K562 (cell line): ENCODE data around the gene PRMT2. TPM values are rescaled to one million over a fixed set of nuclear protein-coding genes. Genes with fewer than 3 reads are reported as not detected.

ENCODE experiments used
- ATAC-seq: fragments of 200-7000 bp; cut with Tn5 transposase; 3 replicates; pipeline ENCODE4 v1.9.1; 2020; ENCODE audit warnings: moderate library complexity
- BruUV-seq: library from RNA; stranded (reverse); fragments of 400-500 nt; replicated peaks from 2 replicates; lab custom pipeline; 2021; lab: Mats Ljungman, UMichigan
- CTCF ChIA-PET: fragments of 300-600 bp; formaldehyde crosslinking; extraction: SDS; loops from one replicate; lab custom pipeline; 2021; ENCODE audit warnings: low intra/inter-chr PET ratio; lab: Yijun Ruan, JAX
- POLR2A ChIA-PET: fragments of 300-600, 350-650 bp; sonication (Branson Sonifier 250); formaldehyde crosslinking; extraction: SDS; loops from one replicate; lab custom pipeline; 2021; ENCODE audit warnings: antibody characterized with exemption, inconsistent platforms; lab: Yijun Ruan, JAX
- DNase-seq, 4 experiments: peaks; one replicate each; pipeline versions ENCODE4 v3.0.0 to v3.0.0-alpha.2; 2011 to 2018; ENCODE audit warnings: low spot score in 3 of 4, mixed read lengths in 3 of 4; ENCODE audit errors: extremely low read depth in 1 of 4
- FAIRE-seq: peaks from 2 replicates; lab custom pipeline; 2011; peaks lifted over from hg19 to GRCh38; lab: Jason Lieb, UNC
- H2AFZ ChIP-seq: 2 replicates; pipeline ENCODE4 v1.6.0; 2011; ENCODE audit warnings: low read depth, low read length, control low read depth, inconsistent platforms
- H3K27ac ChIP-seq: fragments of 200-600 bp; 3 replicates; pipeline ENCODE4 v1.8.0; 2011; ENCODE audit warnings: low read depth, mild to moderate bottlenecking, control low read depth, inconsistent platforms, low read length, moderate library complexity, mixed read lengths; ENCODE audit errors: extremely low read depth
- H3K27me3 ChIP-seq, 2 experiments: fragments of 300-600 bp in 1 of 2; 2 replicates in 1 of 2; 3 replicates in 1 of 2; pipeline versions ENCODE4 v1.6.0 to v1.8.0; 2011; ENCODE audit warnings: inconsistent platforms in 2 of 2, low read length in 2 of 2, mild to moderate bottlenecking in 1 of 2, mixed read lengths in 1 of 2, moderate library complexity in 1 of 2; ENCODE audit not compliant: control insufficient read depth in 2 of 2, insufficient read depth in 2 of 2
- H3K36me3 ChIP-seq: fragments of 300-600 bp; 3 replicates; pipeline ENCODE4 v1.8.0; 2011; ENCODE audit warnings: mild to moderate bottlenecking, low read length, inconsistent platforms; ENCODE audit not compliant: control insufficient read depth, insufficient read depth
- H3K4me1 ChIP-seq, 2 experiments: fragments of 200-600 bp in 1 of 2; replicated peaks in 1 of 2; 2 replicates in 1 of 2; 3 replicates in 1 of 2; pipeline versions ENCODE4 v1.5.1 to v1.8.0; 2011; ENCODE audit warnings: inconsistent platforms in 2 of 2, low read length in 2 of 2, mild to moderate bottlenecking in 1 of 2, mixed read lengths in 1 of 2, moderate library complexity in 1 of 2; ENCODE audit not compliant: control insufficient read depth in 2 of 2, insufficient read depth in 2 of 2
- H3K4me2 ChIP-seq: 2 replicates; pipeline ENCODE4 v1.6.1; 2011; ENCODE audit warnings: low read length, control low read depth, inconsistent platforms, mixed read lengths; ENCODE audit not compliant: insufficient read depth
- H3K4me3 ChIP-seq: fragments of 200-600 bp; sonication (generic), shearing (Covaris generic); 2 replicates; pipeline ENCODE4 v1.5.1; 2016; ENCODE audit warnings: control low read depth, inconsistent platforms
- H3K79me2 ChIP-seq: fragments of 200-600 bp; 3 replicates; pipeline ENCODE4 v1.8.0; 2011; ENCODE audit warnings: low read length, inconsistent platforms; ENCODE audit not compliant: control insufficient read depth, insufficient read depth
- H3K9ac ChIP-seq, 2 experiments: 2 replicates each; pipeline versions ENCODE4 v1.6.0 to v1.6.1; 2011; ENCODE audit warnings: low read depth in 2 of 2, low read length in 2 of 2, control low read depth in 1 of 2, inconsistent platforms in 1 of 2, mild to moderate bottlenecking in 1 of 2, mixed read lengths in 1 of 2; ENCODE audit not compliant: insufficient read depth in 1 of 2
- H3K9me1 ChIP-seq: one replicate; pipeline ENCODE4 v1.6.0; 2011; ENCODE audit warnings: inconsistent platforms, mild to moderate bottlenecking, low read length, moderate library complexity; ENCODE audit not compliant: control insufficient read depth, insufficient read depth
- H3K9me3 ChIP-seq: replicated peaks from 2 replicates; pipeline ENCODE4 v1.5.1; 2011; ENCODE audit warnings: low read depth, low read length, inconsistent platforms; ENCODE audit not compliant: control insufficient read depth, insufficient read depth
- H4K20me1 ChIP-seq: replicated peaks from 2 replicates; pipeline ENCODE4 v1.6.1; 2011; ENCODE audit warnings: low read length, inconsistent platforms, mixed read lengths; ENCODE audit not compliant: control insufficient read depth, insufficient read depth
- FOXJ2 ChIP-seq: fragments of 200-800 bp; sonication (Bioruptor generic); IDR thresholded peaks from 2 replicates; pipeline ENCODE4 v1.6.1; 2016; ENCODE audit warnings: missing genetic modification characterization, missing compliant biosample characterization
- NRF1 ChIP-seq, 2 experiments: fragments of 450-650 bp; IDR thresholded peaks in 1 of 2; conservative IDR thresholded peaks in 1 of 2; 2 replicates each; pipeline ENCODE4 v1.6.1; 2014; ENCODE audit warnings: mild to moderate bottlenecking in 2 of 2
- RFX1 ChIP-seq: fragments of 450-650 bp; IDR thresholded peaks from 2 replicates; pipeline ENCODE4 v1.6.1; 2016; ENCODE audit warnings: mild to moderate bottlenecking, moderate library complexity
- WGBS: fragments of 100-300 bp; shearing (Covaris generic); methylation state at CpG from one replicate; pipeline ENCODE4 v1.1.6; 2016; ENCODE audit warnings: low coverage, mixed read lengths; ENCODE audit not compliant: insufficient coverage; ENCODE audit errors: missing lambda C conversion rate; 5-methylcytosine and 5-hydroxymethylcytosine counted together
- in situ Hi-C: fragments of 300-500 bp; cut with MboI; formaldehyde crosslinking; loops from 4 replicates; pipeline ENCODE4 v1.15.0; 2018; ENCODE audit warnings: inconsistent platforms, mixed read lengths
- intact Hi-C: fragments of 100-400 bp; cut with micrococcal nuclease; formaldehyde crosslinking; loops from 2 replicates; pipeline ENCODE4 v1.14.2; 2022
- polyA plus RNA-seq, 8 experiments: library from polyadenylated mRNA; depleted of rRNA in 4 of 8; stranded (reverse) in 5 of 8; unstranded in 3 of 8; fragments of >200 nt; fragmentation: Nextera tagmentation in 2 of 8; fragmentation: Illumina TruSeq in 1 of 8; extraction: Ambion mirVana in 2 of 8; extraction: Trizol in 1 of 8; gene quantifications; 2 replicates each; pipeline versions ENCODE4 v1.2.1 to v1.2.3, GENCODE V29; 2011 to 2014; ENCODE audit warnings: inconsistent platforms in 1 of 8, missing spikeins in 1 of 8
- total RNA-seq, 7 experiments: library from RNA; depleted of rRNA in 6 of 7; stranded (reverse); fragments of >200 nt in 6 of 7; fragmentation: Illumina TruSeq in 2 of 7; extraction: Trizol in 2 of 7; gene quantifications; 2 replicates each; pipeline versions ENCODE4 v1.2.1 to v1.2.3, GENCODE V29; 2011 to 2021; ENCODE audit warnings: low replicate concordance in 1 of 7
- TF ChIP-seq, protein P1 (sequence below): fragments of 450-650 bp; IDR thresholded peaks from 2 replicates; pipeline ENCODE4 v1.6.1; 2016; ENCODE audit warnings: missing biosample characterization, missing genetic modification characterization
- TF ChIP-seq, protein P2 (sequence below): fragments of 450-650 bp; IDR thresholded peaks from 2 replicates; pipeline ENCODE4 v1.6.1; 2016; ENCODE audit warnings: mild to moderate bottlenecking, moderate library complexity

The PRMT2 gene
- total and polyA plus RNA-seq, 9 of the 15 experiments (the other 6 are each of a cell fraction or from before 2014, with no cell fraction given), result 37.2 to 85.7 (median 59.3) TPM

DNA sequence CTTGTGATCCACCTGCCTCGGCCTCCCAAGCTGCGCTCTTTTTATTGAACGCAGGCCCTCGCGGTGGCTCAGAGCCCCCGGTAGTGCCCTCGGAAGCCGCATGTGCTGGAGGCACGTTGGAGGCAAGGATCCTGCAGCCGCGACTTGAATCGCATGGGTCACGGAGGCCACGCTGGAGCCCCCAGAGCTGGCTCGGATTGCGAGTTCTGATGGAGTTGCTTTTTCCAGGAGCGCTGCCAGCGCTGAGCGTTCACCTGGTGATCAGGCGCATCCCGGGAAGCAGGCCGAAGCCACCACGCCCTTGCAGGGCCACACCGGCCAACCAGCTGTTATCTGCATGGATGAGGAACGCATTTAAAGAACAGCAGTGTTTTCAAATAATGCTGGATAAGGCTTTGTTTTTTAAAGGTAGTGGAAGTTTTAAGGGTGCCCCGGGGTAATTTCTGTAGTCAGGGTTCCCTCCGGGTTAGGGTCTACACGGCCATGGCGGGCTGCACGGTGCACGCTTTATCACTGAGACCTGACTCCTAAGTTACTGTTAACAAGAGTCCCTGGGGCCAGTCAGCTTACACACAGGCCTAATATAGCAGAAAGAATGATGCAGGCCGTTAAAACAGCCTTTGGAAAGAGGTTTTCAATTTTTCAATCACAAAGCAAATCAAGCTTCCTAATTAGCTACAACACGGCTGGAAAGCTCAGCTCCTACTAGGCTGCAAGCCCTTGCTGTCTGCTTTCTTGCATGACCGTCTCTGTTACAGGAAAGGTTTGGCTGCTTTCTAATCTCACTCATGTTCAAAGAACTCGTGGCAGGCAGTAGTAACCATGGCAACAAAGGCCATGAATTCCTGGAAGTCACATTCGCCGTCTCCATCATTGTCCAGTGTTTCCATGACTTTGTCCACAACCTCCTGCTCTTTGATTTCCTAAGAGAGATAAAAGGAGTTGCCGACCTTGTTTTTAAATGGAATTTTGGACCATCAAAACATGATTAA is 36.6 kb upstream of the PRMT2 start:
- ChIA-PET POLR2A (interaction anchor here (1.5 kb wide), 1 partner anchor 13 kb away, joined by 6 read pairs; no protein-coding TSS in a partner anchor), CTCF (no interaction called here)
- FAIRE-seq (peak; percentile 80), DNase-seq (peak; percentile 10 to 67 (median 31)), ATAC-seq (no peak)
- Histone ChIP-seq H4K20me1 (no peaks in the 10 kb centered on the region), H3K9me1 (no peaks in the 10 kb centered on the region), H3K36me3 (no peaks in the 10 kb centered on the region), H3K4me1 (peaks cover 19 to 20% of the 10 kb centered on the region in 2 experiments; a peak in 4 of 5 replicates), H3K27ac (no peak overlapping the region), H3K4me3 (no peak overlapping the region), H2AFZ (peak overlapping the region; percentile 5), H3K79me2 (no peaks in the 10 kb centered on the region), H3K4me2 (no peak overlapping the region), H3K9ac (0 out of 4 replicates have a peak overlapping the region, but pooled peaks of 1 of the 2 experiments have one; percentile 6), H3K27me3 (peaks cover 0 to 5% of the 10 kb centered on the region in 2 experiments; a peak in 1 of 5 replicates), H3K9me3 (0 out of 2 replicates have a peak, but pooled peaks cover 3% of the 10 kb centered on the region)
- no TSS peak for BruUV-seq
- intact Hi-C loops, result no loop called here
- 64% methylated on average over 38 of the region's 38 CpGs for WGBS
- in situ Hi-C loops, result no loop called here
- TF ChIP-seq, protein P1, sequence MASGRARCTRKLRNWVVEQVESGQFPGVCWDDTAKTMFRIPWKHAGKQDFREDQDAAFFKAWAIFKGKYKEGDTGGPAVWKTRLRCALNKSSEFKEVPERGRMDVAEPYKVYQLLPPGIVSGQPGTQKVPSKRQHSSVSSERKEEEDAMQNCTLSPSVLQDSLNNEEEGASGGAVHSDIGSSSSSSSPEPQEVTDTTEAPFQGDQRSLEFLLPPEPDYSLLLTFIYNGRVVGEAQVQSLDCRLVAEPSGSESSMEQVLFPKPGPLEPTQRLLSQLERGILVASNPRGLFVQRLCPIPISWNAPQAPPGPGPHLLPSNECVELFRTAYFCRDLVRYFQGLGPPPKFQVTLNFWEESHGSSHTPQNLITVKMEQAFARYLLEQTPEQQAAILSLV (tag), result no peak
- peak; percentile 99 for TF ChIP-seq RFX1
- TF ChIP-seq FOXJ2 (tag), result peak; percentile 91
- TF ChIP-seq NRF1 (conservative IDR thresholded peaks at IDR 0.05 in 1 of 2, IDR thresholded peaks at IDR 0.05 in 1 of 2), result no peak
- TF ChIP-seq, protein P2, sequence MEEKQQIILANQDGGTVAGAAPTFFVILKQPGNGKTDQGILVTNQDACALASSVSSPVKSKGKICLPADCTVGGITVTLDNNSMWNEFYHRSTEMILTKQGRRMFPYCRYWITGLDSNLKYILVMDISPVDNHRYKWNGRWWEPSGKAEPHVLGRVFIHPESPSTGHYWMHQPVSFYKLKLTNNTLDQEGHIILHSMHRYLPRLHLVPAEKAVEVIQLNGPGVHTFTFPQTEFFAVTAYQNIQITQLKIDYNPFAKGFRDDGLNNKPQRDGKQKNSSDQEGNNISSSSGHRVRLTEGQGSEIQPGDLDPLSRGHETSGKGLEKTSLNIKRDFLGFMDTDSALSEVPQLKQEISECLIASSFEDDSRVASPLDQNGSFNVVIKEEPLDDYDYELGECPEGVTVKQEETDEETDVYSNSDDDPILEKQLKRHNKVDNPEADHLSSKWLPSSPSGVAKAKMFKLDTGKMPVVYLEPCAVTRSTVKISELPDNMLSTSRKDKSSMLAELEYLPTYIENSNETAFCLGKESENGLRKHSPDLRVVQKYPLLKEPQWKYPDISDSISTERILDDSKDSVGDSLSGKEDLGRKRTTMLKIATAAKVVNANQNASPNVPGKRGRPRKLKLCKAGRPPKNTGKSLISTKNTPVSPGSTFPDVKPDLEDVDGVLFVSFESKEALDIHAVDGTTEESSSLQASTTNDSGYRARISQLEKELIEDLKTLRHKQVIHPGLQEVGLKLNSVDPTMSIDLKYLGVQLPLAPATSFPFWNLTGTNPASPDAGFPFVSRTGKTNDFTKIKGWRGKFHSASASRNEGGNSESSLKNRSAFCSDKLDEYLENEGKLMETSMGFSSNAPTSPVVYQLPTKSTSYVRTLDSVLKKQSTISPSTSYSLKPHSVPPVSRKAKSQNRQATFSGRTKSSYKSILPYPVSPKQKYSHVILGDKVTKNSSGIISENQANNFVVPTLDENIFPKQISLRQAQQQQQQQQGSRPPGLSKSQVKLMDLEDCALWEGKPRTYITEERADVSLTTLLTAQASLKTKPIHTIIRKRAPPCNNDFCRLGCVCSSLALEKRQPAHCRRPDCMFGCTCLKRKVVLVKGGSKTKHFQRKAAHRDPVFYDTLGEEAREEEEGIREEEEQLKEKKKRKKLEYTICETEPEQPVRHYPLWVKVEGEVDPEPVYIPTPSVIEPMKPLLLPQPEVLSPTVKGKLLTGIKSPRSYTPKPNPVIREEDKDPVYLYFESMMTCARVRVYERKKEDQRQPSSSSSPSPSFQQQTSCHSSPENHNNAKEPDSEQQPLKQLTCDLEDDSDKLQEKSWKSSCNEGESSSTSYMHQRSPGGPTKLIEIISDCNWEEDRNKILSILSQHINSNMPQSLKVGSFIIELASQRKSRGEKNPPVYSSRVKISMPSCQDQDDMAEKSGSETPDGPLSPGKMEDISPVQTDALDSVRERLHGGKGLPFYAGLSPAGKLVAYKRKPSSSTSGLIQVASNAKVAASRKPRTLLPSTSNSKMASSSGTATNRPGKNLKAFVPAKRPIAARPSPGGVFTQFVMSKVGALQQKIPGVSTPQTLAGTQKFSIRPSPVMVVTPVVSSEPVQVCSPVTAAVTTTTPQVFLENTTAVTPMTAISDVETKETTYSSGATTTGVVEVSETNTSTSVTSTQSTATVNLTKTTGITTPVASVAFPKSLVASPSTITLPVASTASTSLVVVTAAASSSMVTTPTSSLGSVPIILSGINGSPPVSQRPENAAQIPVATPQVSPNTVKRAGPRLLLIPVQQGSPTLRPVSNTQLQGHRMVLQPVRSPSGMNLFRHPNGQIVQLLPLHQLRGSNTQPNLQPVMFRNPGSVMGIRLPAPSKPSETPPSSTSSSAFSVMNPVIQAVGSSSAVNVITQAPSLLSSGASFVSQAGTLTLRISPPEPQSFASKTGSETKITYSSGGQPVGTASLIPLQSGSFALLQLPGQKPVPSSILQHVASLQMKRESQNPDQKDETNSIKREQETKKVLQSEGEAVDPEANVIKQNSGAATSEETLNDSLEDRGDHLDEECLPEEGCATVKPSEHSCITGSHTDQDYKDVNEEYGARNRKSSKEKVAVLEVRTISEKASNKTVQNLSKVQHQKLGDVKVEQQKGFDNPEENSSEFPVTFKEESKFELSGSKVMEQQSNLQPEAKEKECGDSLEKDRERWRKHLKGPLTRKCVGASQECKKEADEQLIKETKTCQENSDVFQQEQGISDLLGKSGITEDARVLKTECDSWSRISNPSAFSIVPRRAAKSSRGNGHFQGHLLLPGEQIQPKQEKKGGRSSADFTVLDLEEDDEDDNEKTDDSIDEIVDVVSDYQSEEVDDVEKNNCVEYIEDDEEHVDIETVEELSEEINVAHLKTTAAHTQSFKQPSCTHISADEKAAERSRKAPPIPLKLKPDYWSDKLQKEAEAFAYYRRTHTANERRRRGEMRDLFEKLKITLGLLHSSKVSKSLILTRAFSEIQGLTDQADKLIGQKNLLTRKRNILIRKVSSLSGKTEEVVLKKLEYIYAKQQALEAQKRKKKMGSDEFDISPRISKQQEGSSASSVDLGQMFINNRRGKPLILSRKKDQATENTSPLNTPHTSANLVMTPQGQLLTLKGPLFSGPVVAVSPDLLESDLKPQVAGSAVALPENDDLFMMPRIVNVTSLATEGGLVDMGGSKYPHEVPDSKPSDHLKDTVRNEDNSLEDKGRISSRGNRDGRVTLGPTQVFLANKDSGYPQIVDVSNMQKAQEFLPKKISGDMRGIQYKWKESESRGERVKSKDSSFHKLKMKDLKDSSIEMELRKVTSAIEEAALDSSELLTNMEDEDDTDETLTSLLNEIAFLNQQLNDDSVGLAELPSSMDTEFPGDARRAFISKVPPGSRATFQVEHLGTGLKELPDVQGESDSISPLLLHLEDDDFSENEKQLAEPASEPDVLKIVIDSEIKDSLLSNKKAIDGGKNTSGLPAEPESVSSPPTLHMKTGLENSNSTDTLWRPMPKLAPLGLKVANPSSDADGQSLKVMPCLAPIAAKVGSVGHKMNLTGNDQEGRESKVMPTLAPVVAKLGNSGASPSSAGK, result 0 out of 2 replicates have a peak, but pooled peaks have one; percentile 23
